Stomach (tissue), 4 donors: ENCODE data around the gene S1PR5.

Source experiments
- EP300 ChIP-seq: sonication (generic); formaldehyde crosslinking; IDR thresholded peaks from one replicate; pipeline ENCODE4 v1.6.1; 2017; ENCODE audit warnings: antibody characterized with exemption
- POLR2AphosphoS5 ChIP-seq, 3 donors: sonication (generic); formaldehyde crosslinking; IDR thresholded peaks; one replicate each; pipeline ENCODE4 v1.6.1; 2016; ENCODE audit warnings: antibody characterized with exemption in 3 of 3
- TF ChIP-seq, protein P1 (sequence below), 7 experiments: fragments of 450-650 bp in 4 of 7; fragments of 200-600 bp in 3 of 7; sonication (generic) in 3 of 7; IDR thresholded peaks; one replicate each; pipeline ENCODE4 v1.5.1; 2016 to 2019; ENCODE audit warnings: antibody characterized with exemption in 7 of 7, control low read depth in 2 of 7, mild to moderate bottlenecking in 1 of 7

DNA sequence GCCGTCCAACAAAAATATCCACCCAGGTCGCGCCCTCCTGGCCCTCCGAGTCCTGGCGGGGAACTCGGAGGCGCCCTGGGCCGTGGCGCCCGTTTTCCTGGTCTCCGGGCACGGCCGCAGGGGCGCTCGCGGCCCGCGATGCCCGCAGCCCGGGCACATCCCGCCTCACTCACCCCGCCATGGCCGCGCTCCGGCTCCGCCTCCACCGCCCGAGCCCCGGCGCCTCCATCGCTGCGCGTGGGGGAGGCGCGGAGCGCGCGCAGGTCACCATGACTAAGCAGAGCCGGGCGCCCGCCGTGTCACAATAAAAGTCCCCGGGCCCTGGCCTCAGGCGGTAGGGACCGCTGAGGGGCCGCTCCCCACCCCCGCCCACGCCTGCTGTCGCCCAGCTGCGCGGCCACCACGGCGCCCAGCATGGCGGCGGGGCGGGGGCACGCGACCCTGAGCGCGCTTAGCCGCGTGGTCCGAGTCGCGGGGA is 14.7 kb downstream of the S1PR5 start:
- TF ChIP-seq POLR2AphosphoS5 (IDR thresholded peaks at IDR 0.05) (peak; percentile 59 to 90 (median 87)), EP300 (no peak)
- TF ChIP-seq, protein P1, sequence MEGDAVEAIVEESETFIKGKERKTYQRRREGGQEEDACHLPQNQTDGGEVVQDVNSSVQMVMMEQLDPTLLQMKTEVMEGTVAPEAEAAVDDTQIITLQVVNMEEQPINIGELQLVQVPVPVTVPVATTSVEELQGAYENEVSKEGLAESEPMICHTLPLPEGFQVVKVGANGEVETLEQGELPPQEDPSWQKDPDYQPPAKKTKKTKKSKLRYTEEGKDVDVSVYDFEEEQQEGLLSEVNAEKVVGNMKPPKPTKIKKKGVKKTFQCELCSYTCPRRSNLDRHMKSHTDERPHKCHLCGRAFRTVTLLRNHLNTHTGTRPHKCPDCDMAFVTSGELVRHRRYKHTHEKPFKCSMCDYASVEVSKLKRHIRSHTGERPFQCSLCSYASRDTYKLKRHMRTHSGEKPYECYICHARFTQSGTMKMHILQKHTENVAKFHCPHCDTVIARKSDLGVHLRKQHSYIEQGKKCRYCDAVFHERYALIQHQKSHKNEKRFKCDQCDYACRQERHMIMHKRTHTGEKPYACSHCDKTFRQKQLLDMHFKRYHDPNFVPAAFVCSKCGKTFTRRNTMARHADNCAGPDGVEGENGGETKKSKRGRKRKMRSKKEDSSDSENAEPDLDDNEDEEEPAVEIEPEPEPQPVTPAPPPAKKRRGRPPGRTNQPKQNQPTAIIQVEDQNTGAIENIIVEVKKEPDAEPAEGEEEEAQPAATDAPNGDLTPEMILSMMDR (IDR thresholded peaks at IDR 0.05) = no peak
